H54 (cell line): ENCODE results near the gene ZSWIM3.
"Not testable (repeated sequence)": the region's sequence is repeated elsewhere in the genome, so short reads cannot be mapped to it uniquely, and the experiment has no call there.

ENCODE experiments used
- DNase-seq: peaks from one replicate; pipeline ENCODE4 v3.0.0; 2011; ENCODE audit warnings: low spot score, mixed read lengths; ENCODE audit not compliant: insufficient read length
- FAIRE-seq: peaks from 3 replicates; lab custom pipeline; 2011; peaks lifted over from hg19 to GRCh38; lab: Jason Lieb, UNC
- POLR2A ChIP-seq: IDR thresholded peaks from 2 replicates; pipeline ENCODE4 v1.6.1; 2011; ENCODE audit warnings: low read depth, mild to moderate bottlenecking, low read length

The ZSWIM3 gene

GRCh38 chr20:45823949-45824835 lies 33.2 kb upstream of the ZSWIM3 start:
- FAIRE-seq (no peak), DNase-seq (no peak)
- TF ChIP-seq POLR2A, result no peak

- FAIRE-seq, result no peak
- DNase-seq, result no peak
Measured at GRCh38 chr20:45826381-45827019, 30.9 kb upstream of the ZSWIM3 start.

DNA sequence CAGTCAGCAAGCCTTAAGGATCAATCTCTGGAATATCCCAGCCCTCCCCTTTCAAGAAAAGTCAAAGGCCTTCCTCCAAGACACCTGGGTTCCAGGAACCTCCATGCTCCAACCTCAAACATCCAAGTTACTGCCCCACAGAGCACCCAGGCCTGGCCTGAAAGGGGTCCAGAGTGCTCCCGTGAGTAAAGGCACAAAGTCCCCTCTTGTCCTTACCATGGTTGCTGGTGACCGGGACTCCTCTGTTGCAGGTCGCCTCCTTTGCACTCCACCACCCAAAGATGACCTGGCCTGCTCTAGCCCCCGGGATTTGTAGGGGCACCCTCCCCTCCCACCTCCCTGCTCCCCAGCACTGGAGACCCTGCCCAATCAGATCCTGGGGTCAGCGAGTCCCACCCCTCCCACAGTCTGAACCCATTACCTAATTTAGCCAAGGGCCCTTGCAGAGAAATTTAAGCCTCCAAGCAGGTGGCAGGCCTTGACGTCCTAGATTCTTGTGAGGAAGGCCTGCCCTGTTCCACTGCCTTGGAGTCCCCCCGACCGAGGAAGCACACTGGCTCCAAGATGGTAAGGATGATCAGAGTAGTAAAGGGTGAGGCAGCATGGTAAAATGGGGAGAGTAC lies 30.3 kb upstream of the ZSWIM3 start, which contains the start of gene TNNC2:
TNNC2 (minus strand) TSS at position 283 of the 623 bp plus-strand sequence; CDS start at position 219, 64 bp downstream.
- no peak for FAIRE-seq
- TF ChIP-seq POLR2A, result no peak
- DNase-seq, result no peak

More at GRCh38 chr20:45826381-45827019, 30.9 kb upstream of the ZSWIM3 start:
- TF ChIP-seq POLR2A, result no peak

DNA sequence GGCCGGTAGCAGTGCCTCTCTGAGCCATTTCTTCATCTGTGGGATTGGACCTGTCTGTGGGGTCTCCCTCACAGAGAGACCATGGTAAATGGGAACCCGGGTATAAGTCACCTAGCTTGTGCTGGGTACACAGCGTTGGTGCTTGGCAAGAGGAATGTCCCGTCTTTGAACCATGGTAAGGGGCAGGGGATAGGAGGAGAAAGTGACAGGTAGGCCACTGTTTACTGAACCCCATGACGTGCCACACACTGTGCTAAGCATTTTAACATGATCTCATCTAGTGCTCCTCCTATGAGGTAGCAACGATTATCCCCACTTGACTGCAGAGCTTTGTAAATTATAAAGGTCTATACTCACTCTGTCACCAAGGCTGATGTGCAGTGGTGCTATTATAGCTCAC lies 29.7 kb upstream of the ZSWIM3 start:
- DNase-seq, result no peak
- FAIRE-seq, result no peak
- TF ChIP-seq POLR2A, result no peak

- FAIRE-seq (no peak), DNase-seq (no peak)
- TF ChIP-seq POLR2A, result no peak
Measured at GRCh38 chr20:45828589-45828988, 28.8 kb upstream of the ZSWIM3 start.

- not testable (repeated sequence) for FAIRE-seq, DNase-seq
Measured at GRCh38 chr20:45829673-45830106, 27.7 kb upstream of the ZSWIM3 start.

DNA sequence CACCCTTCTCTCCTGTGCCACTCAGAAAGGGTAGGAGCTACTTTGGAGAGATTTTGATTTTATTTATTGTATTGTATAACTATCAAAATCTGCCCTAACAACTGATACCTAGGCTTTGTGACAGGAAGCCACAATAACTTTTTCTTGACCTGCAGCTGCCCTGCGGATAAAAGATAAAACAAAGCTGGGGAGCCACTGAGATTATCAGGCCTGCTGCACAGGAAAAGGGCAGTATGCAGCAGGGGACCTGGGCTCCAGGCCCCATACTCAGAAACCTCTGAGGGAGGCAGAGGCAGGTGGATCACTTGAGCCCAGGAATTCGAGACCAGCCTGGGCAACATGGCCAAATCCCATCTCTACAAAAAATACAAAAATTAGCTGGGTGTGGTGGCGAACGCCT lies 24.8 kb upstream of the ZSWIM3 start:
- FAIRE-seq (no peak), DNase-seq (no peak)
- TF ChIP-seq POLR2A, result no peak

DNA sequence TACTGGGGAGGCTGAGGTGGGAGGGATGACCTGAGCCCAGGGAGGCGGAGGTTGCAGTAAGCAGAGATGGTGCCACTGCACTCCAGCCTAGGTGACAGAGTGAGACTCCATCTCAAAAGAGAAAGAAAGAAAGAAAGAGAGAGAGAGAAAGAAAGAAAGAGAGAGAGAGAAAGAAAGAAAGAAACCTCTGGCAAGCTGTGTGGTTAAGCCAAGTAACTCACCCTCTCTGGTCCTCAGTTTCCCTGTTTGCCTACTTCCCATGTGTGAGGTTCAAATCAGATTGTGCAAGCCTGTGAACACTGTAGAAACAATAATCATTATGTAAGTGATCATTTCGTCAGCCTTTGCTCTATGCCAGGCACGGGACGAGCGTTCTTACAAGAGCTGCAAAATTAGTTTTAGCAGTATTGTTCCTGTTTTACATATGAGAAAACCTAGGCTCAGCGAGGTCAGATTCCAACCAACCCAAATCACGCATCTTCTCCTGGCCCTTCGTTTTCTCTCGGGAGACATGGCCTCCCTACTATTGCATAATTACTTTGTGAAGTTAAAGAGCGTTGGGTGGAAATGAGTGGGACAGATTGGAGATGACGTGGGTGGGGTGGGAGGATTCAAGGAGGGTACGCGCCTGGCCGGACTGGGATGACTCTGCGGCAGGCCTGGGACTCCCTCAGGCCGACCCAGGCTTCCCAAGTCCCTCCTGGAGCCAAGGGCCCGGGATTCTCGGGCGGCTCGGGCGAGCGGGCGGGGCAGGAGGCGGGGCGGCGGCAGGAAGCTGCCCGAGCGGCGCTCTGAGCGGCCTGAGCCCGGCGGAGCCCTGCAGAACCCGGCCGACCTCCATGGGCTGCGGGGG lies 24.2 kb upstream of the ZSWIM3 start, which contains the start of gene SNX21:
SNX21 (plus strand) TSS at position 770 of the 853 bp plus-strand sequence. CDS start 121 bp downstream, outside the sequence.
- TF ChIP-seq POLR2A, result peak; percentile 57
- peak; percentile 83 for DNase-seq
- FAIRE-seq, result no peak

GRCh38 chr20:45833883-45834796 lies 23.3 kb upstream of the ZSWIM3 start:
- TF ChIP-seq POLR2A, result peak; percentile 53; the same call in 1 of the 2 replicates
- FAIRE-seq (no peak), DNase-seq (peak; percentile 76)

DNA sequence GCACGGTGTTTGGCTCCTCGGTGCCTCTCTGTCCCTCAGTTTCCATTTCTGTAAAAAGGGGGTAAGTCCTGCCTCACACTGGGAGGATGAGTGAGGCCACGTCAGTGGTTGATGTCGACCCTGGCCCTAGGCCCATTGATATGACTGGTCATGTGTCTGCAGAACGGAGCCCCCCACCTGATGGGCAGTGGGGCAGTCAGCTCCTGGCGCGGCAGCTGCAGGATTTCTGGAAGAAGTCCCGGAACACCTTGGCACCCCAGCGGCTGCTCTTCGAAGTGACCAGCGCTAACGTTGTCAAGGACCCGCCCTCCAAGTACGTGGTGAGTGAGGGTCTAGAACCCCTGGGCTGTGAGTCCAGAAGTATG lies 22.6 kb upstream of the ZSWIM3 start:
- FAIRE-seq (no peak), DNase-seq (no peak)
- no peak for TF ChIP-seq POLR2A

- DNase-seq (no peak), FAIRE-seq (no peak)
- TF ChIP-seq POLR2A, result no peak
Measured at GRCh38 chr20:45835329-45835765, 22.1 kb upstream of the ZSWIM3 start.

GRCh38 chr20:45835825-45836224 lies 21.6 kb upstream of the ZSWIM3 start:
- no peak for FAIRE-seq
- no peak for TF ChIP-seq POLR2A
- DNase-seq, result peak; percentile 69
